Epithelial cell of proximal tubule (primary cell): Measurements from ENCODE around the gene RTRAF. TPM values are rescaled to one million over a fixed set of nuclear protein-coding genes. Genes with fewer than 3 reads are reported as not detected.

ENCODE experiments used
- DNase-seq: peaks from one replicate; pipeline ENCODE4 v3.0.0-alpha.2; 2011; ENCODE audit warnings: low read depth
- H3K4me3 ChIP-seq: 2 replicates; pipeline ENCODE4 v1.5.1; 2011; ENCODE audit warnings: low read depth, mild to moderate bottlenecking, low read length
- total RNA-seq: library from RNA; depleted of rRNA; stranded (reverse); fragments of >200 nt; gene quantifications from 2 replicates; pipeline ENCODE4 v1.2.3, GENCODE V29; 2015
- TF ChIP-seq, protein P1 (sequence below): conservative IDR thresholded peaks from 2 replicates; pipeline ENCODE4 v1.5.1; 2012; ENCODE audit warnings: low read depth, mild to moderate bottlenecking, low read length

Gene RTRAF
- total RNA-seq, 1 donor from 2014 or later: 96.9 TPM

DNA sequence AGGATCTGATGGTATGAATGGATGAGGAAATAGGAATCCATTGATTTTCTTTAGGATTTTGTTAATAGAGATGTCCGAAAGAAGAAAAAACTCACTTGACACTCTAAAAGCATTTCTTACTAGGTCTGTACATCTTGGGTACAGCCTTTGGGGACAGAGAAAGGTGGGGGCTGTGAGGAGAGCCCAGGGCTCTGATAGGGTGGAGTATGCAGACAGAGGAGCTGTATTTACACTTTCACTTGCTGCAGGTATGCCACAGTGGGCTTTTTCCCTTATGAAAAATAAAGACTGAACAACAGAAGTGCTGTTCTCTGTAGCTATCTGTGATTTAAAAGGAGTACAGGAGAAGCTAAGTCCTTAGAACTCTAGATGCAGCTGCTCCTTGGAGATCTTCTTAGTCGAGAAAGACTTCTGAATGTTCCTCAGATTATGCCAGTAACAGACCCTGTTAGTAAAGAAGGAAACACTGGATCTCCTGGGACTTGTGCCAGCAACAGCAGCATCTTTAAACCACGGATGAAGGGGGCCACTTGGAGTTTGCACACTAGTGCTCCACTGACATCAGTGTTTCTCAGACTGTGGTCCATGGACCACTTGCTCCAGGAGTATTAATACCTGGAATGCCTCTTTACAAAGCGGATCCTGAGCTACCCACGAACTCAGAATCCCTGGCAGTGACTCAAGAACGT, 19.4 kb upstream of the RTRAF start:
- DNase-seq: no peak
- no peak overlapping the region for H3K4me3 ChIP-seq
- TF ChIP-seq, protein P1, sequence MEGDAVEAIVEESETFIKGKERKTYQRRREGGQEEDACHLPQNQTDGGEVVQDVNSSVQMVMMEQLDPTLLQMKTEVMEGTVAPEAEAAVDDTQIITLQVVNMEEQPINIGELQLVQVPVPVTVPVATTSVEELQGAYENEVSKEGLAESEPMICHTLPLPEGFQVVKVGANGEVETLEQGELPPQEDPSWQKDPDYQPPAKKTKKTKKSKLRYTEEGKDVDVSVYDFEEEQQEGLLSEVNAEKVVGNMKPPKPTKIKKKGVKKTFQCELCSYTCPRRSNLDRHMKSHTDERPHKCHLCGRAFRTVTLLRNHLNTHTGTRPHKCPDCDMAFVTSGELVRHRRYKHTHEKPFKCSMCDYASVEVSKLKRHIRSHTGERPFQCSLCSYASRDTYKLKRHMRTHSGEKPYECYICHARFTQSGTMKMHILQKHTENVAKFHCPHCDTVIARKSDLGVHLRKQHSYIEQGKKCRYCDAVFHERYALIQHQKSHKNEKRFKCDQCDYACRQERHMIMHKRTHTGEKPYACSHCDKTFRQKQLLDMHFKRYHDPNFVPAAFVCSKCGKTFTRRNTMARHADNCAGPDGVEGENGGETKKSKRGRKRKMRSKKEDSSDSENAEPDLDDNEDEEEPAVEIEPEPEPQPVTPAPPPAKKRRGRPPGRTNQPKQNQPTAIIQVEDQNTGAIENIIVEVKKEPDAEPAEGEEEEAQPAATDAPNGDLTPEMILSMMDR: no peak

GRCh38 chr14:51972566-51972965, 16.8 kb upstream of the RTRAF start:
- no peak overlapping the region for H3K4me3 ChIP-seq
- TF ChIP-seq, protein P1: no peak
- DNase-seq: no peak

DNA sequence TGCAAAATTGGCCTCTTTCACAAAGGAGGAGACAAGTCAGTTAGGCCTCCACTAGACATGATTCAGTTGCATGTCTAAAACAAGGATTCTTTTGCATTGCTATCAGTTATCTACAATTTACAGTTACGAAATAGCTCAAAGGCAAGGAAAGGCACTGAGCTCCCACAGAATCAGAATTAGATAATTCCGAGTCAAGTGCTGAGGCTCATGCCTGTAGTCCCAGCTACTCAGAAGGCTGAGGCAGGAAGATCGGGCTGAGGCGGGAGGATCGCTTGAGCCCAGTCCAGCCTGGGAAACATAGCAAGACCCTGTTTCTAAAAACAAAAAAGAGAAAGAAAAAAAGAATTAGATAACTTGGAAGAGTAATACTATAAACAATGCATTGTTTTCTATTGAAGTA, 12.3 kb upstream of the RTRAF start:
- TF ChIP-seq, protein P1: no peak
- H3K4me3 ChIP-seq: no peak overlapping the region
- no peak for DNase-seq

DNA sequence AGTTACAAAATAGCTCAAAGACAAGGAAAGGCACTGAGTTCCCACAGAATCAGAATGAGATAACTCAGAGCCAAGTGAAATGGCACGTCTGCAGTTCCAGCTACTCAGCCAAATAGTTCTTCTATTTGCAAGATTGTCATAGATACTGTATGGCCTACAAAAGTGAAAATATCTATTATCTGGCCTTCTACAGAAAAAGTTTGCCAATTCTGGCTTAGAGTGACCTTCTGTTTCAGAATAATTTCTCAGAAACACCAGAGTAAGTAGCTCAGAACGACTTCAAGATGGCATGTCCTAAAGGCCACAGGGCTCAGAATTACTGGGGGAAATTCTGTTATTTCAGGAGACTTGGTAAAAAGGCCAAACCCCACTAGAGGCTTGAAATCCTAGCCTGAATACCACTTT, 10.7 kb upstream of the RTRAF start:
- no peak overlapping the region for H3K4me3 ChIP-seq
- TF ChIP-seq, protein P1: no peak

GRCh38 chr14:51979088-51979709, 10.1 kb upstream of the RTRAF start:
- no peak for DNase-seq
- H3K4me3 ChIP-seq: no peak overlapping the region
- TF ChIP-seq, protein P1: peak; percentile 90

More for the DNA sequence above, 10.7 kb upstream of the RTRAF start:
- no peak for DNase-seq

DNA sequence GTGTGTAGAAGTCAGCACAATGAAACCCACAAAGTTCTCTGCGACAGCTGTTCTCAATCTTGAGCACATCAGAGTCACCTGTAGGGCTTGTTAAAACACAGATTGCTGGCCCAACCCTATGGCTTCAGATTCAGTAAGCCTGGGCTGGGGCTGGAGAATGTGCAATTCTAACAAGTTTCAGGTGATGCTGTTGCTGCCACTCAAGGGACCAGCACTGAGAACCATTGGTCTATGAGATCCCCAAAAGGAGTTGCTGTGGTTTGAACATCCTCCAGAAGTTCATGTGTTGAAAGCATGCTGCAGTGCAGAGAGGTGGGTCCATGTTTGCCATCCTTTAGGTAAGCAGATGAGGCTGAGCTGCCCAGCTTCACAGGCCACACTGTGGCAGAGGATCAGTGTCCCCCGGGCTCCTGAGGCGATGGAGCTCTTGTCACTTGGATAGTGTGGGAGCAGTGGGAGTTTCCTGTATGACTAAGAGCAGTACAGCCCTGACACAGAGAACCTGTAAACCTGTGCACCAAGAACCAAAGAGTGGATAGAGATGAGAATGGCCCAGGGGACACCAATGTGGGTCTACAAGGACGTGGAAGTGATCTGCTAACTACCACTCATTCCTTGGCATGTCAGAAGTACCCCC, 8.0 kb upstream of the RTRAF start:
- TF ChIP-seq, protein P1: no peak
- H3K4me3 ChIP-seq: no peak overlapping the region
- no peak for DNase-seq
